Mesenchymal stem cell (in vitro differentiated cells and primary cell): ENCODE data around the gene KLHL36.

ENCODE experiments used
- DNase-seq: peaks from one replicate; pipeline ENCODE4 v3.0.0-alpha.2; 2013
- H2AFZ ChIP-seq: one replicate; pipeline ENCODE4 v1.6.1; 2013; ENCODE audit warnings: low read depth, mild to moderate bottlenecking, control low read depth, inconsistent platforms, low read length, moderate library complexity
- H2AK5ac ChIP-seq: 2 replicates; pipeline ENCODE4 v1.6.1; 2013; ENCODE audit warnings: low read length, moderate library complexity, mild to moderate bottlenecking, inconsistent platforms; ENCODE audit not compliant: severe bottlenecking
- H2BK120ac ChIP-seq: one replicate; pipeline ENCODE4 v1.6.1; 2013; ENCODE audit warnings: low read depth, mild to moderate bottlenecking, inconsistent platforms, low read length, moderate library complexity
- H2BK12ac ChIP-seq, 2 experiments: one replicate each; pipeline ENCODE4 v1.6.1; 2013; ENCODE audit warnings: inconsistent platforms in 2 of 2, low read length in 2 of 2, mild to moderate bottlenecking in 2 of 2, moderate library complexity in 2 of 2, control low read depth in 1 of 2
- H2BK15ac ChIP-seq: one replicate; pipeline ENCODE4 v1.6.1; 2013; ENCODE audit warnings: mild to moderate bottlenecking, low read depth, inconsistent platforms; ENCODE audit not compliant: poor library complexity, severe bottlenecking
- H2BK5ac ChIP-seq: 2 replicates; pipeline ENCODE4 v1.6.1; 2013; ENCODE audit warnings: low read depth, mild to moderate bottlenecking, low read length, control low read depth, inconsistent platforms; ENCODE audit not compliant: poor library complexity, severe bottlenecking
- H3K14ac ChIP-seq, 2 experiments: one replicate each; pipeline ENCODE4 v1.6.1; 2013; ENCODE audit warnings: inconsistent platforms in 2 of 2, low read length in 2 of 2, control low read depth in 1 of 2, mild to moderate bottlenecking in 1 of 2, moderate library complexity in 1 of 2
- H3K18ac ChIP-seq, 2 experiments: one replicate each; pipeline ENCODE4 v1.6.1; 2013; ENCODE audit warnings: inconsistent platforms in 2 of 2, low read length in 2 of 2, control low read depth in 1 of 2, low read depth in 1 of 2, mild to moderate bottlenecking in 1 of 2
- H3K23ac ChIP-seq, 2 experiments: one replicate each; pipeline ENCODE4 v1.6.1; 2013; ENCODE audit warnings: inconsistent platforms in 2 of 2, low read length in 2 of 2, mild to moderate bottlenecking in 2 of 2, moderate library complexity in 2 of 2, control low read depth in 1 of 2
- H3K27ac ChIP-seq: 2 replicates; pipeline ENCODE4 v1.5.1; 2013; ENCODE audit warnings: mild to moderate bottlenecking, moderate library complexity, low read length, control low read depth, inconsistent platforms; ENCODE audit not compliant: poor library complexity, severe bottlenecking
- H3K27me3 ChIP-seq, 2 experiments: 2 replicates each; pipeline versions ENCODE4 v1.6.1 to v1.7.0; 2013; ENCODE audit warnings: low read length in 2 of 2, mild to moderate bottlenecking in 2 of 2, moderate library complexity in 2 of 2, control low read depth in 1 of 2, inconsistent platforms in 1 of 2; ENCODE audit not compliant: control insufficient read depth in 1 of 2, insufficient read depth in 1 of 2
- H3K36me3 ChIP-seq, 2 experiments: 2 replicates each; pipeline versions ENCODE4 v1.6.1 to v1.7.0; 2013; ENCODE audit warnings: low read length in 2 of 2, control low read depth in 1 of 2, inconsistent platforms in 1 of 2, low read depth in 1 of 2, mild to moderate bottlenecking in 1 of 2; ENCODE audit not compliant: insufficient read depth in 2 of 2, control insufficient read depth in 1 of 2
- H3K4ac ChIP-seq, 2 experiments: one replicate each; pipeline ENCODE4 v1.6.1; 2013; ENCODE audit warnings: inconsistent platforms in 2 of 2, low read length in 2 of 2, mild to moderate bottlenecking in 2 of 2, moderate library complexity in 2 of 2, control low read depth in 1 of 2, low read depth in 1 of 2
- H3K4me1 ChIP-seq: 2 replicates; pipeline ENCODE4 v1.6.1; 2013; ENCODE audit warnings: low read depth, low read length, control low read depth; ENCODE audit not compliant: control insufficient read depth, insufficient read depth
- H3K4me2 ChIP-seq: 2 replicates; pipeline ENCODE4 v1.6.1; 2013; ENCODE audit warnings: low read length, mild to moderate bottlenecking, inconsistent platforms; ENCODE audit not compliant: poor library complexity, severe bottlenecking
- H3K4me3 ChIP-seq, 2 experiments: 2 replicates each; pipeline versions ENCODE4 v1.5.1 to v1.7.0; 2013; ENCODE audit warnings: low read length in 2 of 2, mild to moderate bottlenecking in 2 of 2, control low read depth in 1 of 2, low read depth in 1 of 2; ENCODE audit not compliant: insufficient read depth in 1 of 2
- H3K79me1 ChIP-seq: replicated peaks from 2 replicates; pipeline ENCODE4 v1.6.1; 2013; ENCODE audit warnings: mild to moderate bottlenecking, control low read depth, low read length, inconsistent platforms; ENCODE audit not compliant: poor library complexity, severe bottlenecking
- H3K9ac ChIP-seq: 2 replicates; pipeline ENCODE4 v1.7.0; 2013; ENCODE audit warnings: mild to moderate bottlenecking, low read length, moderate library complexity
- H3K9me3 ChIP-seq: 2 replicates; pipeline ENCODE4 v1.7.0; 2013; ENCODE audit warnings: mild to moderate bottlenecking, low read length; ENCODE audit not compliant: control insufficient read depth
- H4K8ac ChIP-seq: one replicate; pipeline ENCODE4 v1.6.1; 2013; ENCODE audit warnings: inconsistent platforms, mild to moderate bottlenecking, low read length, moderate library complexity
- H4K91ac ChIP-seq: one replicate; pipeline ENCODE4 v1.6.1; 2013; ENCODE audit warnings: mild to moderate bottlenecking, low read length, inconsistent platforms
- WGBS: methylation state at CpG from one replicate; pipeline ENCODE4 v1.1.7; 2013; ENCODE audit warnings: mixed read lengths; 5-methylcytosine and 5-hydroxymethylcytosine counted together

The KLHL36 gene

DNA sequence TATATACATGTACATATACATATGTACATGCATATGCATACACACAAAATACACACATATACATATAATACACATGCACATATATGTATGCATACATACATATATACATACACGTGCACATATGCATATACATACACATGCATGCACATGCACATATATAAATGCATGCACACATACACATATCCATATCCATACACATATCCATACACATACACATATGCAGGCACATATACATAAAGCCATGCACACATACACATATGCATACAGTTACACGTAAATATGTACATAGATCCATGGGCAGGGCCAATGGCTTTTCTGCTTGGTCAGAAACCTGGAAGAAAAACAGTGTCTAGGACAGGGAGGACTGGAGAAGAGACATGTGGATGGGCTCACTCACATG lies 27.6 kb downstream of the KLHL36 start:
- Histone ChIP-seq H3K27ac (no peak overlapping the region), H3K14ac (no peak overlapping the region), H3K27me3 (peaks cover 0 to 15% of the 10 kb centered on the region in 2 experiments), H2AFZ (no peak overlapping the region), H3K4ac (no peak overlapping the region), H2BK120ac (no peak overlapping the region), H3K18ac (no peak overlapping the region), H2BK5ac (no peak overlapping the region), H3K4me2 (no peak overlapping the region), H3K4me3 (no peak overlapping the region), H3K4me1 (peaks cover 3% of the 10 kb centered on the region), H4K8ac (no peak overlapping the region), H3K36me3 (no peaks in the 10 kb centered on the region), H3K9ac (no peak overlapping the region), H3K9me3 (no peaks in the 10 kb centered on the region), H3K23ac (no peak overlapping the region), H2BK15ac (no peak overlapping the region), H3K79me1 (peaks cover 3% of the 10 kb centered on the region), H2AK5ac (no peak overlapping the region), H2BK12ac (no peak overlapping the region), H4K91ac (no peak overlapping the region)
- 96% methylated on average over 2 of the region's 2 CpGs for WGBS
- no peak for DNase-seq

GRCh38 chr16:84677017-84677803 lies 28.9 kb downstream of the KLHL36 start:
- Histone ChIP-seq H3K4me2 (no peak overlapping the region), H2BK5ac (no peak overlapping the region), H2BK12ac (no peak overlapping the region), H3K4me3 (no peak overlapping the region), H2BK120ac (no peak overlapping the region), H3K27me3 (peaks cover 0 to 27% of the 10 kb centered on the region in 2 experiments), H3K23ac (no peak overlapping the region), H3K27ac (no peak overlapping the region), H2BK15ac (no peak overlapping the region), H3K9me3 (no peaks in the 10 kb centered on the region), H4K8ac (no peak overlapping the region), H3K9ac (no peak overlapping the region), H4K91ac (no peak overlapping the region), H3K4ac (no peak overlapping the region), H3K79me1 (peaks cover 3% of the 10 kb centered on the region), H3K18ac (no peak overlapping the region), H3K36me3 (no peaks in the 10 kb centered on the region), H3K14ac (no peak overlapping the region), H2AK5ac (no peak overlapping the region), H3K4me1 (peaks cover 3% of the 10 kb centered on the region), H2AFZ (no peak overlapping the region)
- no peak for DNase-seq
- WGBS: 86% methylated on average over 11 of the region's 14 CpGs

DNA sequence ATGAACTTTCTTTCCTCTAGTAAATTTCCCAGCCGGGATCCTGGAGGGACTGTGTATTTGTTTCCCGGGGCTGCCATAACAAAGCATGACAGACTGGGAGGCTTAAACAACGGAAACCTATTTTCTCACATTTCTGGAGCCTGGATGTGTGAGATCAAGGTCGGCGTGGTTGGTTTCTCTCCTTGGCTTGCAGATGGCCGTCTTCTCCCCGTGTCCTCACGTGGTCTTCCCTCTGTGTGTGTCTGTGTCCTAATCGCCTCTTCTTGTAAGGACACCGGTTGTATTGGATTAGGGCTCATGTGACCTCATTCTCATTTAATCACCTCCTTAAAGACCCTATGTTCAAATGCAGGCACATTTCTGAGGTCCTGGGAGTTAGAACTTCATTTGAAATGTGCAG lies 29.5 kb downstream of the KLHL36 start:
- no peaks in the 10 kb centered on the region for H3K9me3 ChIP-seq
- no peak overlapping the region for H3K4me2 ChIP-seq
- H4K91ac ChIP-seq: no peak overlapping the region
- peaks cover 0 to 29% of the 10 kb centered on the region in 2 experiments for H3K27me3 ChIP-seq
- H2BK120ac ChIP-seq: no peak overlapping the region
- H3K14ac ChIP-seq: no peak overlapping the region
- no peak overlapping the region for H2BK5ac ChIP-seq
- H4K8ac ChIP-seq: no peak overlapping the region
- no peak overlapping the region for H3K18ac ChIP-seq
- no peak overlapping the region for H2BK15ac ChIP-seq
- peaks cover 3% of the 10 kb centered on the region for H3K79me1 ChIP-seq
- H2BK12ac ChIP-seq: no peak overlapping the region
- H3K27ac ChIP-seq: no peak overlapping the region
- 71% methylated on average over 8 of the region's 10 CpGs for WGBS
- no peak overlapping the region for H3K4me3 ChIP-seq
- H3K23ac ChIP-seq: no peak overlapping the region
- no peak overlapping the region for H3K4ac ChIP-seq
- H3K36me3 ChIP-seq: no peaks in the 10 kb centered on the region
- H2AK5ac ChIP-seq: no peak overlapping the region
- no peak overlapping the region for H2AFZ ChIP-seq
- no peak overlapping the region for H3K9ac ChIP-seq
- peak; percentile 24 for DNase-seq
- H3K4me1 ChIP-seq: peaks cover 3% of the 10 kb centered on the region

DNA sequence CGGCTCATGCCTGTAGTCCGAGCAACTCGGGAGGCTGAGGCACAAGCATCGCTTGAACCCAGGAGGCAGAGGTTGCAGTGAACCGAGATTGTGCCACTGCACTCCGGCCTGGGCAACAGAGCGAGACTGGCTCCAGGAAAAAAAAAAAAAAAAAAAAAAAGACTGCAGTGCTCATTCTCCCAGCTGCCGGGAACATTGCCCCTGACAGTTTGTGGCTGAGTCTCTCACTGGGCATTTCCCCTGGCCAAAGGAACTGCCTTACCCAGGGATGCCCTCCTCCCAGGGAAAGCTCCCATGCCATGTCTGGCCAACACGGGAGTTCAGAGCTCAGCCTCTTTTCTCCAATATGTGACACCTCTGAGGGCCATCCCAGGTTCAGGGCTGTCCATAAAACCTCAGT lies 30.2 kb downstream of the KLHL36 start:
- H3K14ac ChIP-seq: no peak overlapping the region
- no peak overlapping the region for H3K23ac ChIP-seq
- H2BK120ac ChIP-seq: no peak overlapping the region
- no peaks in the 10 kb centered on the region for H3K9me3 ChIP-seq
- DNase-seq: no peak
- no peaks in the 10 kb centered on the region for H3K4me1 ChIP-seq
- no peak overlapping the region for H3K4me3 ChIP-seq
- H2AFZ ChIP-seq: no peak overlapping the region
- H2BK12ac ChIP-seq: no peak overlapping the region
- no peak overlapping the region for H3K27ac ChIP-seq
- H4K8ac ChIP-seq: no peak overlapping the region
- no peak overlapping the region for H3K18ac ChIP-seq
- no peak overlapping the region for H2BK15ac ChIP-seq
- no peaks in the 10 kb centered on the region for H3K36me3 ChIP-seq
- no peak overlapping the region for H2BK5ac ChIP-seq
- WGBS: 95% methylated on average over 9 of the region's 9 CpGs
- no peak overlapping the region for H2AK5ac ChIP-seq
- no peak overlapping the region for H4K91ac ChIP-seq
- H3K27me3 ChIP-seq: peaks cover 0 to 29% of the 10 kb centered on the region in 2 experiments
- H3K9ac ChIP-seq: no peak overlapping the region
- no peak overlapping the region for H3K4me2 ChIP-seq
- no peak overlapping the region for H3K4ac ChIP-seq
- H3K79me1 ChIP-seq: no peaks in the 10 kb centered on the region
